22Rv1 (cell line): Measurements from ENCODE around the gene PRUNE2.

Experiments
- CTCF ChIP-seq: fragments of 450-650 bp; IDR thresholded peaks from 2 replicates; pipeline ENCODE4 v1.5.1; 2017; ENCODE audit warnings: mild to moderate bottlenecking
- ZFX ChIP-seq: fragments of 450-650 bp; IDR thresholded peaks from 2 replicates; pipeline ENCODE4 v1.6.1; 2017; ENCODE audit warnings: antibody characterized with exemption, borderline replicate concordance

GRCh38 chr9:76562511-76562911 lies 343.4 kb downstream of the PRUNE2 start:
- no peak for TF ChIP-seq CTCF
- no peak for TF ChIP-seq ZFX
